DLD1 (cell line): ENCODE data around the gene KCNA10.

Source experiments
- in situ Hi-C: cut with HindIII; loops from 2 replicates; pipeline ENCODE4 v1.10.0; 2017; ENCODE audit warnings: low sequenced_read_pairs

KCNA10 gene

DNA sequence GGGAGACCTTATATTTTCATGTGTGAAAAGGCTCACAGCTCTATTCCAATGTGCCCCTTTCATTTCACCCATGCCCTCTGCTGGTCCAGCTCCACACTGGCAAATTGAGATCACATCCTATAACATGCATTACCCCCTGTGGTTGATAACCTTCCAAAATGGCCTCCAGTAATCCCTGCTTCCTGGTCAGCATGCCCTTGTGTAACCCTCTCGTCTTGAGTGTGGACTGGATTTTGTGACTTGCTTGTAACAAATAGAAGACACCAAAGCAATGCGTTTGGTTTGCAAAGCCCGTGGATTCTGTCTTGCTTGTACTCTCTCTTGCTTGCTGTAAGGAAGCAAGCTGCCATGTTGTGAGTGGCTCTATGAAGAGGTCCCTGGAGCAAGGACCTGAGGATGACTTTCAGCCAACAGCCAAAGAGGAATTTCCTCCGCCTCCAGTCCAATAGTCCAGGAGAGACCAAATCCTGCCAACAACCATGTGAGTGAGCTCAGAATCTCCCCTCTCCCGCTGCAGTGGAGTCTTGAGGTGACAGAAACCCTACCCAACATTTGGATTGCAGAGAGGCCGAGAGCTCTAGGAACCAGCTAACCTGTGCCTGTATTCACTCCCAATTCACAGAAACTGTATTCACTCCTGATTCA, 17.4 kb downstream of the KCNA10 start:
- in situ Hi-C loops: no loop called here

DNA sequence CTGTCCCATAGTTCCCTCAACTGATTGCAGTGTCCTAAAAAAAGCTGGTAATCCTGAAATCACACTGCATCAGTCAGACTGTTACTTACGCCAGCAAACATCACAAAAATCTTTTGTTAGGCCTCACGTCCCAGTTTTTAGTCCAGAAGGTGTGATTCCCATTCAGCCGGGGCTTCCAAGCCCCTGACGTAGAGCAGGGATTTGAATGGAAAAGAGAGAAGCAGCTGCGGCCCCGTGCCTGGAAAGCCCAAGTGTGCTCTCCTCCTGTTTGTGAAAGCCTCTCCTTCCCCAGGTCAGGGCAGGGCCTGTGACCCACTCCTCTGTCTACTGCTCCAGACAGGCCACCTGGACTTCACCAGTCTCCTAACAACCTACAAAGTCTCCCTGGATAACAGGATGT, 20.7 kb downstream of the KCNA10 start:
- in situ Hi-C loops: no loop called here

DNA sequence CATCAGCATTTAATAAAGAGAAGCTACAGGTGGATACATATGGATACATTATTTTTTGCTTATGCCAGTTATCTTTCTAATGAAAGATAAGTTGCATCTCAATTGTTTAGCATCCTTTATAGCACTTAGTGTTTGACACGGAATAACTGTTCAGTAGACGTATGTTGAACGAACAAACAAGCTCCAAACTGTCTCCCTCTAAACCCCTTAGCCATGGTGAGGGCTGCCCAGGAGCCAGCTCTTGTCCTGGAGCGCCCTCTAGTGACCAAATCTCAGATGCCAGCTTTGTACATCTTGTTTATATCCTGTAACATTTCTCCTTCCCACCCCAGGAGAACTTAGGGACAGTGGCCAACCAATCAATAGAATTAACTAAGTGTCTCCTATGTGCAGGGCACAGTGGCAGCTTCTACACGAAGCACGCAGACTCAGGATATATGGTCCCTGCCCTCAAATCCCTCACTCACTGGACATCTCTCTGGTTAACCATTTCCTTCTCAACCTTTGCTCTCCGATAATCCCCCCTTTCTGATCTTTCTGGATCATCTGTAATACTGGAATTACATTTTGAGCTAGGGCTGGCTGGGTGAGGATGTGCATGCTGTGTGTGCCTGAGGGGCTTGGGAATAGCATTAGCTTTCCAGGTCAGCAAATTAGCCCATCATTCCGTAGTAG, 22.9 kb downstream of the KCNA10 start:
- in situ Hi-C loops: no loop called here

DNA sequence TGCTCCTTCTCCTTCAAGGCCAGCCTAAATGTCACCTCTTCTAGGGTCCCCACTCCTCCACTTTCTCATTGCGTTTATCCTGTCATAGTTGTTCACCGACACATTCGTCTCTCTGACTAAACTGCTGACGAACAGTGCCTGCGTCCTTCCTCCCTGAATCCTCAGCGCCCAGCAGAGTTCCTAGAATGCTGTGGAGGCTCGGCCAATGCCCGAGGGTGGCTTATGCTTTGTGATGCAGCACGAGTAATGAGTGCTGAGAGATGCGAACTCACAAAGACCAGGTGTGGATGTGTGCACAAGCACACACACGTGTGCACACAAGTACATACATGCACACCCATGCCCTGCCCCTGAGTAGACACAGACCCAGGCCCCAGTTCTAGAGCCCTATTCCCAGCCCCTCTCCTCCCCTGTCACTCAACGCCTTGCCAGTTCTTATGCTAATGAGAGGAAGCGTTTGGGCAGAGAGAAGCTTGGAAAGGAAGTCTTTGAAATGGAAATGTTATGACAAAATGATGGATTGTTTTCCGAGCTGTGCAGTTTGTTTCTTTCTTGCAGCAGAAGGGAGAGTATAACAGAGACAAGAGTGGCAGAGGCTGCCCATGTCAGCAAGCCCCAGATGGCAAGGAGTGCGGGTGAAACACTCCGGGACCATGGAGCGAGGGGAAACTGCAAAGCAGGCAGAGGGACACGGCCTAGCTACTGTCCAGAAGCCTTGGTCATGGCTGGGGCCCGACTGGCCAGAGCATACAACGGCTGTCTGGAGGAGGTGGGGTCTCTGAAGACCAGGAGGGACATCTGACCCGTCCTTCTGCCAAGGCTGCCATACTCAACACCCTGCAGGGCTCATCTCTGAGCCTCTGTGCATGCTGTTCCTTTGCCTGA, 24.2 kb downstream of the KCNA10 start:
- in situ Hi-C loops: no loop called here

DNA sequence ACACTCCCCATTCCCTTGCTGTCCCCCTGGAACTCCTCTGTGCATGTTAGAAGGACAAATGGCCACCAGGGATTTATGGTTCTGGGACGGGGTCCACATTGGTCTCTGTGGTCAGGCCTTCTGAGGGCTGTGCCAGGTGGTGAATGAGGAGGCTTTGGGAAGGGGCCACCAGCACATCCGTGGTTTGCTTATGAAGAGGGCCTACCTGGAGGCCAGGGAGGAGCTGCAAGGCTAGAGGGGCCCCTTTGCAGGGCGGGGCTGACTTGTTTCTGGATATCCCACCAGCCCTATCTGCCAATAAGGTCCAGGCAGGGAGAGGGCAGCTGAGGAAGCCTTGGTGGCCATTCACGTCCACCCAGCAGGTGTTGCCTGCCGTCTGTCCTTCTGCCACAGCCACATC, 24.9 kb downstream of the KCNA10 start:
- in situ Hi-C loops: no loop called here

DNA sequence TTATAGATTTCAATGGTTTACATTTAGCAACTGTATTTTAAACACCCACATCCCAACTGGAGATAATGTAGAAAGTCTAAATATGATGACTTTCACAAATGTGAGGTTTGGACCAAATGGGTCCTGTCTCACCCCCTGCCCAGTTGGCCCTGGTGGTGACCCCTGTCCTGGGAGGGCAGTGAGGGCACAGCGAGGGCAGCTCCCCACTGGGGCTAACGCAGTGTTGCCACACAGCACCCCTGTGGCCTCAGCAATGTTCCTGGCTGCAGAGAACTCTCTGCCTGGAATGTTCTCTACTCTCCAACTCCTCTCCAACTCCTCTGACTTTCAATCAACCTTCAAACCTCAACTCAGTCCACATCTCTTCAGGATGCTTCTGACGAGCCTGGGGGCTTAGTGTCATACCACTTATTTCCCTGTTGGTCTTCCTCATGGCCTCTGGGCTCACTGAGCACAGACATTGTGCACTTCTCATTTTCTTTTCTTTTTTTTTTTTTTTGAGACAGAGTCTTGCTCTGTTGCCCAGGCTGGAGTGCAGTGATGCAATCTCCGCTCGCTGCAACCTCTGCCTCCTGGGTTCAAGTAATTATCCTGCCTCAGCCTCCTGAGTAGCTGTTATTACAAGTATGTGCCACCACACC, 25.8 kb downstream of the KCNA10 start:
- in situ Hi-C loops: no loop called here

DNA sequence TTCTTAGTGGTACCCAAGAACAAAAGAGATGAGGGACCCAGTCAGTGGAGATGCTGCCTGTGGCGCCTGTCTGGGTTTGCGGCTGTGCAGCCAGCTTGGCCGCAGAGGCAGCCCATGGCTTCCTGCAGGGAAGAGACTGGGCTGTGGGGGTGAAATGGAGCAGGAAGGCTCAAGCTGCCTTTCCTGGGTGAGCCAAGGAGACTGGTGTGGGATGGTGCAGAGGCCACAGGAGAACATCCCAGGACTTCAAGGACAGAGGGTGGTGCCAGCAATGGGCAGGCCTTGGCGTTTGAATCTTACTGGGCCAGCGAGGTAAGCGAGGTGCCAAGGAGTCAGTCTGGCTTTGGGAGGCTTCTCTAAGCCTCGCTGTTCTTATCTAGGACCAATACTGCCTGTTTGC, 26.4 kb downstream of the KCNA10 start:
- in situ Hi-C loops: no loop called here

DNA sequence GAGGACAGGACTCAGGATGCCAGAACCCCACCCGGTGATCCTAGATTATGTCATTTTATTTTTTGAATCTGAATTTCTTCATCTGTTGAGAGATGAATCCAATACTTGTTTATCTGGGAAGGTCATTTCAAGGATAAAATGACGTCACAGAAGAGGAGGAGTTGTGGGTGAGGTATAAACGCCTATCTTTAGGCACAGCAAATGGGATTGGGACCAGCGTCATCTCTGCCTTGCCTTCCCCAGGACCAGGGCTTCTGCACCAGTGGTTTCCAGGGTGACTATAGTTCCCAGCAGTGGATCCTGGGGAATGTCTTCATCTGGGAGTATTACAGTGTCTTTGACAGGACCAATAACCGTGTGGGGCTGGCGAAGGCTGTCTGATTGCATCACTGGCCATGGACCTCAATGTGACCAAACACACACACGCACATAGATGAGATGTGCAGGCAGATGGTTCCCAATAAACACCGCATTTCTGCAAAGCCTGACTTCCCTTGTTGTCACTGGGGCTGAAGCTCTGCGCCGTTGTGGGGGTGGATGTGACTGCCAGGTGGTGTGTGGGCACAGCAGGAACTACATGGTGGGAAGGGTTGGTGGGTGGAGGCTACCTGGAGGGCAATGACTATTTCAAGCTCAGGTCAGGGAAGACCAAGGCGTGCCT, 28.1 kb downstream of the KCNA10 start:
- in situ Hi-C loops: no loop called here

DNA sequence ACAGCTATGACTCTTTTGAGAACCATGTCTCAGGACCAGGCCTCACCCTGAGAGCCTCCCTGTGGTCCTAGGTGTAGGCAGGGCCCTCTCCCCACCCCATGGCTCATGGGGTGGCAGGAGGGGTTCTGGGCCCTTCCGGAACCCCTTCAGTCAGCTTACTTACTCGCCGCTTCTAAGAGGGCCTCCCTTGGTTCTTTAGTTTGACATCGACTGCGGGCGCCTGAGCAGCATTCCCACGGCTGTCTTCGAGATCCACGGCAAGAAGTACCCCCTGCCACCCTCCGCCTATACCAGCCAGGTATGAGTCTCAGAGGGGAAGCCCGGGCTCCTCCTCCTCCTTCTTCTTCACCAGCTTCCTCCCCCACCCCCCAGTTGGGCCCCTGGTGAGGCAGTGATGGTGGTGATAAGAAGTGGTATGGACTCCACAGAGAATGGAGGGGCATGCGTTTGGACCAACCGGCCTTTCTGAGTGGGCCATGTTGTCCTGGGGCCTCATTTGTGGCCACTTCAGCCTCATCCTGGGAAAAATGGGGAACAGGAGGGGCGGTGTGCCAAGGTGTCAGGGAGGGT, 28.9 kb downstream of the KCNA10 start:
- in situ Hi-C loops: no loop called here

DNA sequence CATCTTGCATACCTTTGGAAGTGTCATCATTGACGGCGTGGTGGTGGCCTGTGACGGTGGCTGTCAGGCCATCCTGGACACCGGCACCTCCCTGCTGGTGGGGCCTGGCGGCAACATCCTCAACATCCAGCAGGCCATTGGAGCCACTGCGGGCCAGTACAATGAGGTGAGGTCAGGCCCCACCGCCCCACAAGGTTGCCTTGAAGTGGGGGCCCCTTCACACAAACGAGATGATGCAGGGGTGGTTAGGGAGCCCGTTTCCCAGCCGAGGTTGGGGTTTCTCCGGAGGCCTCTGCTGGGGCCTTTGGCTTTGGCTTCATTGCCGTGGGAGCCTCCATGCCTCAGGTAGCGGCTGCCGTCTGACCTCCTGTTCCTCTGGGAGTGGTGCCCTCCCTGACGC, 29.6 kb downstream of the KCNA10 start:
- in situ Hi-C loops: no loop called here

DNA sequence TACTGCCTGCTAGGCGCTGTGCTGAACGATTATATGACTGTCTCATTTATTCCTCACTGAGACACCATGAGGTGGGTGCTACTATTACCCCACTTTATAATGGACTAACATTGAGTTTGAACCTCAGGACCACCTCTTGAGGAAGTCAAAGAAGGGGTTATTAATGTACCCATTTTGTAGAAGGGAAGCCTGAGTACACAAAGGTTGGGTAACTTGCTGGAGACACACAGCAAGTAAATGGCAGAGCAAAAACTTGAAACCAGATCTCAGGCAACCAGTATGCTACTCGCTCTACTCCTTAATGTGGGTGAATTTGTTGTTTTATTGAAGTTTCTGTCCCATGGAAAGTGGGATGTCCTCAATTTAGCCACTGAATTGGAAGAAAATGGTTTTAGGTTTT, 30.1 kb downstream of the KCNA10 start:
- in situ Hi-C loops: no loop called here

DNA sequence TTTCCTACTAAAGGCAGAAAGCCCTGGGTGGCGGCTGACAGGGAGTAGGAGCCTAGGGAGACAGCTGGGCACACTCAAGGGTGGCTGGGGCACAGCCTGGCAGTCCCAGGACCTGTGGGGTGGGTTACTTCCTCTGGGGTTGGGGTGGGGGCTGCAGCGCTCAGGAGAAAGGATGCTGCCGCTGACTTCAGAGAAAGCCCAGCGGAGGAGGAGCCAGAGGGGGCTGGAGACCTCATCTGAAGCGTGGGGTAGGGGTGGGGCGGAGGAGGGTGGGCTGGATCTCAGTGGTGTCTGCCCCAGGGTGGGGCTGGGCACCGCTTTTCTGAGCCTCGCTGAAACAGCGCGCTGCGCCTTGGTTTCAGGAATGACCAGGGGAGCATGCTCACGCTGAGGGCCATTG, 30.8 kb downstream of the KCNA10 start:
- in situ Hi-C loops: no loop called here

DNA sequence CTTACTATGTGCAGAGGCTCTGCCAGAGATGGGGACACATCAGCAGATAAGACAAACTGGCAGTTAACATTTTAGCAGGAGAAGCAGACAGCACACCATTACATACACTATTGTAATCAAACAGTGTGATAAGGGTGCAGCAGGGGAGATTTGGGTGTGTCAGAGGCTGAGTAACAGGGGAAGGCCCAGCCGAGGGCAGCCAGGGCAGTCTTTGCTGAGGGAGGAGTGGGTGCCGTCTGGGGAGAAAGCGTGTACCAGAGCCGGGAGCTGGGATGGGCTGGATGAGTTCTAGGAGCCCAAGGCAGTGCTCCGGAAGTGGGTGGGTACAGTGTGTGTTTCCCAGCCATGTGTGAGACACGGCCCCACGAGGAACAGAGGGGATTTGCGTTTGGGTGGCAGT, 31.2 kb downstream of the KCNA10 start:
- in situ Hi-C loops: no loop called here

DNA sequence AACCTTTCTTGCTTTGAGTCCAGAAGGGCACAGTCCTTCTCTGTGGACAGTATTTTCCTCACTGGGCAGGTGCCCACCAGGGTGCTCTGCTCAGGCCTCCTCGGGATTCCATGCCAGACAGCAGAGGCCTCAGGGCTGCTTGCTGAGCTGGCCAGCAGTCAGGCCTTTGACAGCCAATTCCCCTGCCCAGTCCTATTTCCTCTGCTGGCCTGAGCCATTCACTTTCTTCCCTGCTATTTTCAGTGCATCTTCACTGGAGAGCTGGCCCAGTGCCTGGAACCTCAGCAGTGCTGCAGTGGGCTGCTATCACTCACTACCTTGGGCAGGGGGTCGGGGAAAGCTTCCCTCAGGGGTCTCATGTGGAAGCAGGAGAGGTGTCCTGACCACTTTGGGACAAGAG, 33.2 kb downstream of the KCNA10 start:
- in situ Hi-C loops: no loop called here

DNA sequence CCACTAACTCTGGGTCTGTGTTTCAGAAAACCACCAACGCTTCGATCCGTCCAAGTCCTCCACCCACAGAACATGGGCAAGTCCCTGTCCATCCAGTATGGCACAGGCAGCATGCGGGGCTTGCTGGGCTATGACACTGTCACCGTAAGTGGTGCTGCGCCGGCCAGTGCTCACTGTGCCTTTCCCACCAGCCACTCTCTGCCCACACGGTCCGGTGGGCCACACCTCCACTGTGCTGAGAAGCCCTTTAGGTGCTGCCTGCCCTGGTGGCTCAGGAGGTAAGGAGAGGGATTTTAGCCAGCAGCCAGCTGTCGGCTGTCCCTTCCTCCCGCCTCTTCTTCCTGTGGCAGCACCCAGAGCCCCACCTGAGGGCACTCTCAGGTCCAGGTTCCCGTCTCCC, 34.2 kb downstream of the KCNA10 start:
- in situ Hi-C loops: no loop called here

DNA sequence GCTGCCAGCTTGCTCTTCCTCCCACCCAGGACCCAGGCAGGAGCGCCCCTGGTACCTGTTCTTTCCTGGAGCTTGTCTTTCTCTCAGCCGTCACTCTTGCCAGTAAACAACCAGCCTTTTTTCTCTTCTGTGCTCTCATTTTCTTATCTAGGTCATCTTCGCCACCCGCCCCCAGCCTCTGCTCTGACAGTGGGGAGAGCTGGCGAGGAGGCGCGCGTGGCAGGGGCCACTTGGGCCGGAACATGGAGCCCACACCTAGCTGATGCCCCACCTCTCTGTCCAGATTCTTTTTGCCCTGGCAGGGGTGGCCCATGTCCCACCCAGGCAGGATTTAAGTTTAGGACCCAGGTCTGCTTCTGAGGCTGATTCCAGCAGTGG, 35.7 kb downstream of the KCNA10 start:
- in situ Hi-C loops: no loop called here

DNA sequence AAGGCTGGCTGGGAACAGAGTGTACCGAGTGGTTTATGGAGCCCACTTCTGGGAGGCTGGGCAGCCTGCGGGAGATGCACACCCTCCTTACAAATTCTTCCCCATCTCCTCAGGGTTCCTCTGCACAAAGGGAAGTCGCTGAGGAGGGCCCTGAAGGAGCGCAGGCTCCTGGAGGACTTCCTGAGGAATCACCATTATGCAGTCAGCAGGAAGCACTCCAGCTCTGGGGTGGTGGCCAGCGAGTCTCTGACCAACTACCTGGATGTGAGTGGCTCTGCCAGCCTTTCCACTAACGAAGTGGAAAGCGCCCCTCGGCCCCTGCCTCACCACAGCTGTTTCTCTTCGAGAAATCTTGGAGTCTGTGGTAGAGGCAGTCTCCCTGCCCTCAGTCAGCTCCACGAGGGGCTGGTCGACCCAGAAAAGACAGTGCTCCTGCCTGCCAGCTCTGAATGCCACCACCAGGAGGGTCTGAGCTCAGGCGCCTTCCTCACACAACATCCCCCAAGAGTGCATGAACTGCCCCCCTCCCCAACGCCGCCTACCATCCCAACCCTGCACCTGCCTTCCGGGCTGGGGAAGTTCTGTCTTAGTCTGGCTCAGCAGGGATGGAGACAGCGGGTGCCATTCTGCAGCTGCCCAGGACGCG, 36.2 kb downstream of the KCNA10 start:
- in situ Hi-C loops: no loop called here

DNA sequence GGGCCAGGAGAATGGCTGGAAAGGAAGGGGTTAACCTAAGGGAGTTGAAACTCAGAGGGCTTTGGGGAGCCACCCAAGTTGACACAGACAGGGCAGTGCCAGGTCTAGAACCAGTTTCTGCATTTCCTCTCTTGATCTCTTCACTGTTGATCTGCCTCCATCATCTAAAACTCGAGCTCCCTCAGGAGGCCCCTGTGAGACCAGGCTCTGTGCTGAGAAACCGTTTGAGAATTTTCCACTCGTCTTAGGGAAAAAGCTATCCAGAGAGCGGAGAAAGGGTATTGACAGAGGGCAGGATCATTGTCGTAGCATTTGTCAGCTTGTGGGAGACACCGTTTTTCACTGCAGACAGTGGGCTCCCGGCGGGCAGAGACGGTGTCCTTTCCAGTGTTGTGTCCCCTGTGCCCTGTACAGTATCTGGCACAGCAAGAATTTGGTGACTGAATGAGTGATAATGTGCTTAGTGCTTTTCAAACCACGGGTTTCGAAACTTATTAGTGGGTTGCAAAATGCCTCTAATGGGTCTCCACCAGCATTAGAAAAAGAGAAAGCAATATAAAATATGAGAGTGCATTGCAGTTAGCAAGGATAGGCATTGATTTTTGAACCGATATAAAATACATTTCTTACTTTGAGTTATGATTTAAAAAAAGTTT, 36.9 kb downstream of the KCNA10 start:
- in situ Hi-C loops: no loop called here

DNA sequence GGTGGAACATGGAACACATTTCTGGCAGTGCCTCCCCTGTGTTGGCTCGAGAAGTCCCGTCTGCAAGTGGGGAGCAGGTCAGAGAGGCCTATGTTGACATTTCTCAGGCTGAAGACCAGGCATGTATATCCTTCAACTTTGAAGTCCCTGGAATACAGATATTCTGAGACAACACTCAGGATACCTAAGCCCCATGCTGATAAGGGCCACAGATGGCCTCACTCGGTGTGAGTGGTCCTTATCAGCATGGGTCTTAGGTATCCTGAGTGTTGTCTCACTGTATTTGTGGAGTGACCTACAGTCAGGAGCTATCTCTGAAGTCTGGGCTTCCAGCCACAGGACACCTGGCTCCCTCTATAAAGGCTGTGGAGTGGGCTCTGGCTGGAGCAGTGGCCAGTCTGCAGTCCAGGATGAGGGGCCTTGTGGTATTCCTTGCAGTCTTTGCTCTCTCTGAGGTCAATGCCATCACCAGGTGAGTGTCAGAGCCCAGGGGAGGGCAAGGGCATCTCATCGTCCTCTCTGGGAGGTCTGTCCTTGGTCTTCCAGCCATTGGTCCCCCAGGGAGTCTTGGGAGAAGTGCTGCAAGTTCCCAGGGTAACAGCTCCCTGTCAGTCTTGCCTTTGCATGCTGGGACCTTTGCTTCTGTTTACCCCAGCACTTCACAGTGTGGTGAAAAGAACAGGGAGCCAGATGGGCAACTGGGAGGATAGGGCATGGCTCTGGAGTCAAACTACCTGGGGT, 38.4 kb downstream of the KCNA10 start:
- in situ Hi-C loops: no loop called here
